ENCODE results near the gene PSMB3. TPM values are rescaled to one million over a fixed set of nuclear protein-coding genes. Genes with fewer than 3 reads are reported as not detected.
A peak's percentile ranks its signal among the peaks of the same experiment; 100 is the strongest.

PSMB3 gene
- total RNA-seq, 2 experiments from 2014 or later = 182 to 189 TPM

- H3K9me3 Mint-ChIP-seq = no peaks in the 10 kb centered on the region
- H3K36me3 Mint-ChIP-seq = no peaks in the 10 kb centered on the region
- POLR2A ChIA-PET = interaction anchor here (0.7 to 1.2 kb wide), 4 partner anchors 10 to 464 kb away, joined by 3 to 4 read pairs (median 3); partner anchors contain the start of gene PSMB3
- DNase-seq (no peak), ATAC-seq (ENCODE audit: low read depth) (peak; percentile 69)
- no peak overlapping the region for H3K4me3 Mint-ChIP-seq
- H3K27ac Mint-ChIP-seq = peak overlapping the region; percentile 46
- peaks cover 19% of the 10 kb centered on the region for H3K27me3 Mint-ChIP-seq
- peaks cover 15% of the 10 kb centered on the region for H3K4me1 Mint-ChIP-seq
Measured at GRCh38 chr17:38742411-38743308, 9.9 kb upstream of the PSMB3 start.

DNA sequence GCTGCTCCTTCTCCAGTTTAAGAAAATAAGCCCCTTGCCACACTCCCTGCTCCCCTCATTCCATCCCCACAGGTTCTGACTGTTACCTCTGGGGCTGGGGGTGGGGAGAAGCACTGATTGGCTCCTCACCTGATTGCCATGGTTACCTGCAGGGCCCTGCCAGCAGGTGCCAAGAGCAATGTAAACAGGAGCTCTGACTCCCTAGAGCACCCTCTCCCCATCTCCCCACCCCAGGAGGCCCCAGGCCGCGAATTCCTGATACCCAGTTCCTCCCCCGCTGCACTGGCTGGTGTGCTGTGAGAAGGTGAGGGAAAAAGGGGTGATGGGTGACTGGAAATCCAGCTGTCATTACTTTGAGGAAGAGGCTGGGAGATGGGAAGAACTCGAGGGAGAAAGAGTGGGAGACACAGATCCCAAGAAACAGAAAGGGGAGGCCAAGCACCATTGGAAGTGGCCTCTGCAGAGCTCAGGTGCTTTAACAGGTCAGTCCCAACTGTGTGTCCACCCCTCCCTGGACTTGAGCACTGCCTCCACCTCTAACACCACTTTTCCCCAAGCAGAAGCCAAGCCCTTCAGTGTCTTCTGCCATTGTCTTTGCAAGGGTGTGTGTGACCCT, 8.9 kb upstream of the PSMB3 start:
- H3K36me3 Mint-ChIP-seq = no peaks in the 10 kb centered on the region
- peaks cover 22% of the 10 kb centered on the region for H3K27me3 Mint-ChIP-seq
- H3K4me3 Mint-ChIP-seq = no peak overlapping the region
- peaks cover 15% of the 10 kb centered on the region for H3K4me1 Mint-ChIP-seq
- H3K27ac Mint-ChIP-seq = no peak overlapping the region
- ATAC-seq (ENCODE audit: low read depth) (no peak), DNase-seq (no peak)
- POLR2A ChIA-PET = interaction anchor here (0.6 to 0.7 kb wide), 3 partner anchors 12 to 463 kb away, joined by 3 to 4 read pairs (median 3); no protein-coding TSS in a partner anchor
- H3K9me3 Mint-ChIP-seq = no peaks in the 10 kb centered on the region

- no peak for DNase-seq
Measured at GRCh38 chr17:38745545-38745944, 7.0 kb upstream of the PSMB3 start.

DNA sequence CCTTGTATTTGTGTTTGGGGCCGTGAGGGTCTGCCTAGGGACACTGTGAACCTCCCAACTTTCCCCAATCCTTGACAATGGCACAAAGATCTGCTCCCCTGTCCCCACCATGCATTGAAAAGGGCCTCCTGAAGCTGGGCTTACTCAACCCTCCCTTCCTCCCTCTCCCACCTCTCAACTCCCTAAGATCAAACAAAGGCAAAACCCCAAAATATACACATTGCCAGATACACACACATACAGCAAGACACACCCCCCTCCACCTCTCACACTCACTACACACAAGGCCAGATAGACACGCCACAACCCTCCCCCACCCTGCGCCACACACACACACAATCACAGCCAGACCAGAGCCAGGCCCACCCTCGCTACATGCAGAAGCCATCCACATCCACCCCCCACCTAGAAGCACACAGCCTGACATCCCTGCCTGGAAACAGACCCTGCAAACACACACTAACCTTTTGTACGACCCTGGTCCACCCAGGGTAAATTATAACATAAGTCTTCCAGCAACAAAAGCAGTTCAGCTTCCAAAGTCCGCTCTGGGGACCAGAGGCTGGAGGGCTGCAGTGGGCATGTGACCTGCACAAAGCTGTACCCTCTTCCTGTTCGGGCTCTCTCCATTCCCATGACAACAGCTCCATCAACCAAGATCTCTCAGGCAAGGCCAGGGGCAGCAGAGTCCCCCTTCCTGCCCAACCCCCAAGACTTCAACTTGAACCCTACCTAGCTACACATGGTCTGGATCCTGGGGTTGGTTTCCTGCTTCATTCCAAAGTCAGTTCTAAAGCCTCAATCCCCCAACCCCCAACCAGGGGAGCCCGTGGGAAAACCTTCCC, 6.3 kb upstream of the PSMB3 start:
- H3K27ac Mint-ChIP-seq = no peak overlapping the region
- peak overlapping the region; percentile 69 for H3K4me3 Mint-ChIP-seq
- H3K4me1 Mint-ChIP-seq = peaks cover 23% of the 10 kb centered on the region
- DNase-seq (no peak), ATAC-seq (ENCODE audit: low read depth) (no peak)
- peaks cover 39% of the 10 kb centered on the region for H3K27me3 Mint-ChIP-seq
- POLR2A ChIA-PET = no interaction called here
- H3K9me3 Mint-ChIP-seq = no peaks in the 10 kb centered on the region
- no peaks in the 10 kb centered on the region for H3K36me3 Mint-ChIP-seq

More at GRCh38 chr17:38745545-38745944, 7.0 kb upstream of the PSMB3 start:
- peaks cover 17% of the 10 kb centered on the region for H3K4me1 Mint-ChIP-seq
- no peaks in the 10 kb centered on the region for H3K9me3 Mint-ChIP-seq
- H3K36me3 Mint-ChIP-seq = no peaks in the 10 kb centered on the region
- no peak for ATAC-seq (ENCODE audit: low read depth)
- no peak overlapping the region for H3K4me3 Mint-ChIP-seq
- H3K27me3 Mint-ChIP-seq = peaks cover 33% of the 10 kb centered on the region
- POLR2A ChIA-PET = no interaction called here
- H3K27ac Mint-ChIP-seq = no peak overlapping the region

DNA sequence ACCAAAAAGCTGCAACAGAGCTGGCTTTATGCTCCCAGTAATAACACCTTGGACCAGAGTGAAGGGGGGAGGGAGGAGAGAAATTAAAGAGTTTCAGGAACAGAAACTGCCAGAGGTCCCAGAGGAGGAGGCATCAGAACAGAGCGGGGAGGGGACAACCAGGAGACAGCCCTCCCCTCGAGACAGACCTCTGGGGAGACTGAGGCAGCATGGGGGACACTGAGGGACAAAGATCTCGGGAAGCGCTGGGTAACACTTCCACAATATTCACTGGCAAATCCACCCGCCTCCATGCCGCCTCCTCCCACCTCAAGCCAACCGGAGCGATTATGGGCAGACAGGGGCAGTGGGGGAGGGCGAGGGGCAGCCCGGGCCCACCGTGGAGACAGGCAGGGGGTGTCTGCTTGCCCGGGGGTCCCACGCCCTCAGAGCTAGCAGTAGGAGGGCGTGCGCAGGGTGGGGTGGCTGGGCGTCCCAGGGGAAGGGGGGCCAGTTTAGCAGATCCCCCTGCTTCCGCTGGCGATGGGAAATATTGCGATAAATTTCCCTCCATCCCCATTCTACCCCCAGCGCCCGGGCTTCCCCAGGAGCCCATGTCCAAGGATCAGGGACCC, 5.6 kb upstream of the PSMB3 start:
- Mint-ChIP-seq H3K36me3 (peaks cover 2% of the 10 kb centered on the region), H3K27ac (no peak overlapping the region), H3K4me1 (peaks cover 30% of the 10 kb centered on the region), H3K9me3 (no peaks in the 10 kb centered on the region), H3K27me3 (peaks cover 41% of the 10 kb centered on the region), H3K4me3 (peak overlapping the region; percentile 69)
- POLR2A ChIA-PET = no interaction called here
- DNase-seq (no peak), ATAC-seq (ENCODE audit: low read depth) (no peak)

GRCh38 chr17:38747463-38748148, 4.9 kb upstream of the PSMB3 start:
- ATAC-seq (ENCODE audit: low read depth) = no peak
- H3K4me1 Mint-ChIP-seq = peaks cover 29% of the 10 kb centered on the region
- POLR2A ChIA-PET = no interaction called here
- H3K27ac Mint-ChIP-seq = no peak overlapping the region
- H3K27me3 Mint-ChIP-seq = peaks cover 41% of the 10 kb centered on the region
- DNase-seq = no peak
- no peaks in the 10 kb centered on the region for H3K9me3 Mint-ChIP-seq
- peaks cover 3% of the 10 kb centered on the region for H3K36me3 Mint-ChIP-seq
- peak overlapping the region; percentile 79 for H3K4me3 Mint-ChIP-seq

- Mint-ChIP-seq H3K27me3 (peaks cover 39% of the 10 kb centered on the region), H3K4me3 (peak within 1 kb of the TSS; percentile 98), H3K27ac (no peak within 1 kb of the TSS), H3K4me1 (peaks cover 28% of the 10 kb centered on the region), H3K9me3 (no peaks in the 10 kb centered on the region), H3K36me3 (peaks cover 4% of the 10 kb centered on the region)
- no peak for DNase-seq
- no peak for ATAC-seq (ENCODE audit: low read depth)
- POLR2A ChIA-PET = no interaction called here
Measured at GRCh38 chr17:38748149-38748891, 4.2 kb upstream of the PSMB3 start, which contains the start of gene PCGF2. TSS of gene PCGF2 (minus strand) at chr17:38748336. CDS start at chr17:38740402, 7,934 bp downstream.

DNA sequence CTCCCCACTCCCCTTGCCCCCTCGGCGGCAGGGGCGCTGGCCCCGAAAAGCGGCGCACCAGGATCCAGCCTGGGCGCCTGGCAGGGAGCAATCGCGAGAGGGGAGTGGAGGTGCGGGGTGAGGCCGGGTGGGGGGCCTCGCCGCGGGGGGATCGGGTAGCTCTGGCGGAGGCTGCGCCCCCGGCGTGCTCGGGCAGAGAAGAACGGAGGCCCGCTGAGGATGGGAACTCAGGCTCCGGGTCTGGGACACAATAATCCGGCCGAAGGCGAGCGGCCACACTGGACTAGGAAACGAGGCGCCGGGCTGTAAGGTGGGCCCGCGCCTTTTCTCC, 3.7 kb upstream of the PSMB3 start:
- DNase-seq (no peak), ATAC-seq (ENCODE audit: low read depth) (no peak)
- peaks cover 32% of the 10 kb centered on the region for H3K4me1 Mint-ChIP-seq
- peaks cover 39% of the 10 kb centered on the region for H3K27me3 Mint-ChIP-seq
- H3K9me3 Mint-ChIP-seq = no peaks in the 10 kb centered on the region
- POLR2A ChIA-PET = no interaction called here
- peaks cover 6% of the 10 kb centered on the region for H3K36me3 Mint-ChIP-seq
- H3K4me3 Mint-ChIP-seq = peak overlapping the region; percentile 56
- no peak overlapping the region for H3K27ac Mint-ChIP-seq

GRCh38 chr17:38749223-38750043, 3.1 kb upstream of the PSMB3 start:
- ATAC-seq (ENCODE audit: low read depth) = no peak
- no peaks in the 10 kb centered on the region for H3K9me3 Mint-ChIP-seq
- H3K27ac Mint-ChIP-seq = no peak overlapping the region
- H3K36me3 Mint-ChIP-seq = peaks cover 8% of the 10 kb centered on the region
- H3K27me3 Mint-ChIP-seq = peaks cover 39% of the 10 kb centered on the region
- POLR2A ChIA-PET = no interaction called here
- peak; percentile 56 for DNase-seq
- peak overlapping the region; percentile 98 for H3K4me3 Mint-ChIP-seq
- peaks cover 33% of the 10 kb centered on the region for H3K4me1 Mint-ChIP-seq

- no peak for ATAC-seq (ENCODE audit: low read depth)
- H3K27ac Mint-ChIP-seq = no peak overlapping the region
- peaks cover 39% of the 10 kb centered on the region for H3K27me3 Mint-ChIP-seq
- H3K4me3 Mint-ChIP-seq = peak overlapping the region; percentile 98
- POLR2A ChIA-PET = no interaction called here
- H3K4me1 Mint-ChIP-seq = peaks cover 34% of the 10 kb centered on the region
- H3K9me3 Mint-ChIP-seq = no peaks in the 10 kb centered on the region
- no peak for DNase-seq
- peaks cover 8% of the 10 kb centered on the region for H3K36me3 Mint-ChIP-seq
Measured at GRCh38 chr17:38750044-38750311, 2.6 kb upstream of the PSMB3 start.

DNA sequence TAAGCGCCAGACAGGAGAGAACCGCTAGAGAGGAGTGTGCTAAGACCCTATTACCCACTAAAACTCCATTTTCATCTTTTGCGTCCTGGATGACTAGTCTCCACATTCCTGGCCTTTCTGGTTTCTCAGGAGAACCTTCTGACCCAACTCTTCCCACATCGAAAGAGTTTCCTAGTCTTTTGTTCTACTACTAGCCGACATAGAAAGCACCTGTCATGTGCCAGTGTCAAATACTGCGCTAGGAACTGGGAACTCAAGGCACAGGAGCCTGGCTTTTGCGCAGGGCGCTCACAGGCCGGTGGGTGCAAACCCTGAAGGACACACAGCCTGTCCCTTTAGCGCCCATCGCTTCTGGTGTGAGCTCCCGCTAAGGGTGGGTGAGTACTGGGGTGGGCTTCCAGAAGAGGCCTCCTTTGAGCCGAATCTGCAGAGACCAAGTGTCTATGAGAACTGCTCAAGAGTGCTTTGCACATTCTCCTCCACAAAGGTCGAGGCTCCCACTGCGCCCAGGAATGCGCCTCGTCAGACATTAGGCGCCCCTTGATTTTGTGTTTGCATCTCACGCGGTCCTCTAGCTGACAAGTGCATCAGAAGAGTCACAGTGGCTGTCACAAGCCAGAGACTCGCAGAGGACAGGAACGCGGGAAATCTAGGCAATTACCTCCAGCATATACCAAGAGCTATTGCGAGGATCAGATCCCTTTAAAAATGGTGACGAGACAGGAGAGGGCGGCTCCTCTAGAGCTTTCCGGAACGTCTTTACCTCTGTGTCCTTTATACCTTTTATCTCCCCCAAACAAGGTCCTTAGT, 2.0 kb upstream of the PSMB3 start:
- DNase-seq (no peak), ATAC-seq (ENCODE audit: low read depth) (no peak)
- Mint-ChIP-seq H3K4me3 (peak overlapping the region; percentile 98), H3K9me3 (no peaks in the 10 kb centered on the region), H3K4me1 (peaks cover 34% of the 10 kb centered on the region), H3K27me3 (peaks cover 39% of the 10 kb centered on the region), H3K36me3 (peaks cover 8% of the 10 kb centered on the region), H3K27ac (no peak overlapping the region)
- POLR2A ChIA-PET = interaction anchor here (0.7 to 2.1 kb wide), 2 partner anchors 46 to 154 kb away, joined by 3 to 7 read pairs; partner anchors contain the start of gene MLLT6
